Measurements from ENCODE around the gene POLR1A.

Gene POLR1A

GRCh38 chr2:86044045-86044444, 61.6 kb downstream of the POLR1A start:
- H3K4me3 Mint-ChIP-seq = no peak overlapping the region
- peak; percentile 21 for DNase-seq
- H3K9me3 Mint-ChIP-seq = no peaks in the 10 kb centered on the region
- no peaks in the 10 kb centered on the region for H3K27me3 Mint-ChIP-seq
- H3K4me1 Mint-ChIP-seq (ENCODE audit: low read depth) = peaks cover 41% of the 10 kb centered on the region
- H3K27ac Mint-ChIP-seq = peak overlapping the region; percentile 50
- peaks cover 99% of the 10 kb centered on the region for H3K36me3 Mint-ChIP-seq (ENCODE audit: low read depth)

GRCh38 chr2:86042256-86043168, 63.2 kb downstream of the POLR1A start:
- Mint-ChIP-seq H3K9me3 (no peaks in the 10 kb centered on the region), H3K4me3 (no peak overlapping the region), H3K36me3 (ENCODE audit: low read depth) (peaks cover 99% of the 10 kb centered on the region), H3K27ac (peak overlapping the region; percentile 63), H3K27me3 (no peaks in the 10 kb centered on the region), H3K4me1 (ENCODE audit: low read depth) (peaks cover 57% of the 10 kb centered on the region)
- DNase-seq = peak; percentile 22

GRCh38 chr2:86039963-86040655, 65.6 kb downstream of the POLR1A start:
- peaks cover 81% of the 10 kb centered on the region for H3K4me1 Mint-ChIP-seq (ENCODE audit: low read depth)
- peak; percentile 28 for DNase-seq
- peaks cover 100% of the 10 kb centered on the region for H3K36me3 Mint-ChIP-seq (ENCODE audit: low read depth)
- H3K27ac Mint-ChIP-seq = peak overlapping the region; percentile 78
- H3K9me3 Mint-ChIP-seq = no peaks in the 10 kb centered on the region
- no peak overlapping the region for H3K4me3 Mint-ChIP-seq
- H3K27me3 Mint-ChIP-seq = no peaks in the 10 kb centered on the region

- peak; percentile 36 for DNase-seq
- H3K27me3 Mint-ChIP-seq = no peaks in the 10 kb centered on the region
- H3K9me3 Mint-ChIP-seq = no peaks in the 10 kb centered on the region
- no peak overlapping the region for H3K4me3 Mint-ChIP-seq
- H3K36me3 Mint-ChIP-seq (ENCODE audit: low read depth) = peaks cover 100% of the 10 kb centered on the region
- H3K27ac Mint-ChIP-seq = peak overlapping the region; percentile 94
- peaks cover 87% of the 10 kb centered on the region for H3K4me1 Mint-ChIP-seq (ENCODE audit: low read depth)
Measured at GRCh38 chr2:86039178-86039962, 66.3 kb downstream of the POLR1A start.

GRCh38 chr2:86038291-86039081, 67.2 kb downstream of the POLR1A start:
- DNase-seq = peak; percentile 65

GRCh38 chr2:86037795-86038192, 67.9 kb downstream of the POLR1A start:
- peak overlapping the region; percentile 94 for H3K27ac Mint-ChIP-seq
- H3K4me1 Mint-ChIP-seq (ENCODE audit: low read depth) = peaks cover 91% of the 10 kb centered on the region
- H3K4me3 Mint-ChIP-seq = peak overlapping the region; percentile 64
- H3K36me3 Mint-ChIP-seq (ENCODE audit: low read depth) = peaks cover 100% of the 10 kb centered on the region
- no peaks in the 10 kb centered on the region for H3K9me3 Mint-ChIP-seq
- no peaks in the 10 kb centered on the region for H3K27me3 Mint-ChIP-seq
- DNase-seq = peak; percentile 39

More at GRCh38 chr2:86038291-86039081, 67.2 kb downstream of the POLR1A start:
- Mint-ChIP-seq H3K27ac (peak overlapping the region; percentile 94), H3K9me3 (no peaks in the 10 kb centered on the region), H3K36me3 (ENCODE audit: low read depth) (peaks cover 100% of the 10 kb centered on the region), H3K4me3 (peak overlapping the region; percentile 64), H3K27me3 (no peaks in the 10 kb centered on the region), H3K4me1 (ENCODE audit: low read depth) (peaks cover 91% of the 10 kb centered on the region)

- H3K4me3 Mint-ChIP-seq = peak overlapping the region; percentile 60
- no peaks in the 10 kb centered on the region for H3K27me3 Mint-ChIP-seq
- peaks cover 86% of the 10 kb centered on the region for H3K4me1 Mint-ChIP-seq (ENCODE audit: low read depth)
- H3K9me3 Mint-ChIP-seq = no peaks in the 10 kb centered on the region
- peak overlapping the region; percentile 94 for H3K27ac Mint-ChIP-seq
- peaks cover 100% of the 10 kb centered on the region for H3K36me3 Mint-ChIP-seq (ENCODE audit: low read depth)
- DNase-seq = peak; percentile 70
Measured at GRCh38 chr2:86037141-86037794, 68.4 kb downstream of the POLR1A start.

GRCh38 chr2:86036669-86037138, 69.0 kb downstream of the POLR1A start:
- Mint-ChIP-seq H3K27ac (peak overlapping the region; percentile 94), H3K9me3 (no peaks in the 10 kb centered on the region), H3K4me1 (ENCODE audit: low read depth) (peaks cover 80% of the 10 kb centered on the region), H3K4me3 (peak overlapping the region; percentile 60), H3K36me3 (ENCODE audit: low read depth) (peaks cover 100% of the 10 kb centered on the region), H3K27me3 (no peaks in the 10 kb centered on the region)
- DNase-seq = no peak

GRCh38 chr2:86035883-86036668, 69.6 kb downstream of the POLR1A start:
- Mint-ChIP-seq H3K4me3 (peak overlapping the region; percentile 60), H3K27ac (peak overlapping the region; percentile 94), H3K36me3 (ENCODE audit: low read depth) (peaks cover 100% of the 10 kb centered on the region), H3K4me1 (ENCODE audit: low read depth) (peaks cover 74% of the 10 kb centered on the region), H3K27me3 (no peaks in the 10 kb centered on the region), H3K9me3 (no peaks in the 10 kb centered on the region)
- DNase-seq = peak; percentile 61

- no peaks in the 10 kb centered on the region for H3K27me3 Mint-ChIP-seq
- H3K27ac Mint-ChIP-seq = peak overlapping the region; percentile 94
- DNase-seq = no peak
- peaks cover 100% of the 10 kb centered on the region for H3K36me3 Mint-ChIP-seq (ENCODE audit: low read depth)
- no peak overlapping the region for H3K4me3 Mint-ChIP-seq
- H3K4me1 Mint-ChIP-seq (ENCODE audit: low read depth) = peaks cover 67% of the 10 kb centered on the region
- H3K9me3 Mint-ChIP-seq = no peaks in the 10 kb centered on the region
Measured at GRCh38 chr2:86035376-86035882, 70.3 kb downstream of the POLR1A start.

- no peaks in the 10 kb centered on the region for H3K9me3 Mint-ChIP-seq
- H3K27me3 Mint-ChIP-seq = no peaks in the 10 kb centered on the region
- H3K27ac Mint-ChIP-seq = peak overlapping the region; percentile 76
- H3K4me3 Mint-ChIP-seq = no peak overlapping the region
- H3K36me3 Mint-ChIP-seq (ENCODE audit: low read depth) = peaks cover 98% of the 10 kb centered on the region
- peaks cover 53% of the 10 kb centered on the region for H3K4me1 Mint-ChIP-seq (ENCODE audit: low read depth)
- DNase-seq = no peak
Measured at GRCh38 chr2:86033751-86034692, 71.7 kb downstream of the POLR1A start.

Data from activated T-cell treated with anti-CD3 and anti-CD28 coated beads, Interleukin-2, amount 50 U/mL, for 24 hours (primary cell).